Activated T-cell treated with anti-CD3 and anti-CD28 coated beads, Interleukin-2, amount 50 U/mL, for 4 hours (primary cell): ENCODE measurements around the gene UHRF2. TPM values are rescaled to one million over a fixed set of nuclear protein-coding genes. Genes with fewer than 3 reads are reported as not detected.

ENCODE experiments used
- ATAC-seq, 2 donors: fragments of 200-7000 bp; cut with Tn5 transposase; one replicate each; pipeline ENCODE4 v1.10.0; 2021
- DNase-seq: peaks from one replicate; pipeline ENCODE4 v3.0.0-alpha.2; 2020
- H3K27me3 Mint-ChIP-seq: one replicate; pipeline ENCODE4 v1.8.0; 2021; ENCODE audit warnings: low read depth, mixed read lengths
- H3K36me3 Mint-ChIP-seq: one replicate; pipeline ENCODE4 v1.8.0; 2022; ENCODE audit warnings: mixed read lengths; ENCODE audit not compliant: insufficient read depth
- H3K4me1 Mint-ChIP-seq: one replicate; pipeline ENCODE4 v1.8.0; 2021; ENCODE audit warnings: low read depth, mixed read lengths
- H3K4me3 Mint-ChIP-seq: one replicate; pipeline ENCODE4 v1.8.0; 2021; ENCODE audit warnings: mild to moderate bottlenecking, moderate library complexity, mixed read lengths
- H3K9me3 Mint-ChIP-seq: one replicate; pipeline ENCODE4 v1.8.0; 2021; ENCODE audit warnings: mixed read lengths
- total RNA-seq, 3 donors: library from RNA; stranded (reverse); gene quantifications; one replicate each; pipeline ENCODE4 v1.2.1, GENCODE V29; 2021

UHRF2 gene
- total RNA-seq, 3 donors from 2014 or later: 34.9 to 38.0 (median 35.6) TPM

GRCh38 chr9:6545017-6545691 lies 132.2 kb downstream of the UHRF2 start:
- no peaks in the 10 kb centered on the region for H3K36me3 Mint-ChIP-seq

GRCh38 chr9:6549106-6549800 lies 136.3 kb downstream of the UHRF2 start:
- H3K36me3 Mint-ChIP-seq: no peaks in the 10 kb centered on the region
- H3K9me3 Mint-ChIP-seq: no peaks in the 10 kb centered on the region
- H3K27me3 Mint-ChIP-seq: no peaks in the 10 kb centered on the region
- DNase-seq (no peak), ATAC-seq (no peak)
- no peak overlapping the region for H3K4me3 Mint-ChIP-seq
- no peaks in the 10 kb centered on the region for H3K4me1 Mint-ChIP-seq

More at GRCh38 chr9:6545017-6545691, 132.2 kb downstream of the UHRF2 start:
- Mint-ChIP-seq H3K27me3 (no peaks in the 10 kb centered on the region), H3K4me1 (no peaks in the 10 kb centered on the region), H3K4me3 (no peak overlapping the region), H3K9me3 (no peaks in the 10 kb centered on the region)
- DNase-seq: no peak
- ATAC-seq: no peak

- no peak overlapping the region for H3K4me3 Mint-ChIP-seq
- ATAC-seq: no peak
- H3K4me1 Mint-ChIP-seq: no peaks in the 10 kb centered on the region
- DNase-seq: no peak
- no peaks in the 10 kb centered on the region for H3K27me3 Mint-ChIP-seq
- no peaks in the 10 kb centered on the region for H3K9me3 Mint-ChIP-seq
- no peaks in the 10 kb centered on the region for H3K36me3 Mint-ChIP-seq
Measured at GRCh38 chr9:6551136-6551535, 138.1 kb downstream of the UHRF2 start.

- no peak for DNase-seq
- Mint-ChIP-seq H3K9me3 (no peaks in the 10 kb centered on the region), H3K4me3 (no peak overlapping the region), H3K4me1 (no peaks in the 10 kb centered on the region), H3K36me3 (no peaks in the 10 kb centered on the region), H3K27me3 (no peaks in the 10 kb centered on the region)
- ATAC-seq: no peak
Measured at GRCh38 chr9:6552033-6552432, 139.0 kb downstream of the UHRF2 start.

- Mint-ChIP-seq H3K4me1 (no peaks in the 10 kb centered on the region), H3K27me3 (no peaks in the 10 kb centered on the region), H3K36me3 (no peaks in the 10 kb centered on the region), H3K9me3 (no peaks in the 10 kb centered on the region), H3K4me3 (no peak overlapping the region)
- ATAC-seq: no peak
- no peak for DNase-seq
Measured at GRCh38 chr9:6552498-6553121, 139.6 kb downstream of the UHRF2 start.

GRCh38 chr9:6553866-6554265 lies 140.9 kb downstream of the UHRF2 start:
- Mint-ChIP-seq H3K36me3 (no peaks in the 10 kb centered on the region), H3K27me3 (no peaks in the 10 kb centered on the region), H3K4me1 (no peaks in the 10 kb centered on the region), H3K4me3 (no peak overlapping the region), H3K9me3 (no peaks in the 10 kb centered on the region)
- ATAC-seq (no peak), DNase-seq (no peak)

Other genes with a start within 250 kb of the UHRF2 start
- gene IL33, start 197.4 kb upstream of the UHRF2 start, total RNA-seq: not detected
- gene TPD52L3, start 84.8 kb upstream of the UHRF2 start, total RNA-seq: not detected
- 1 to 10 TPM in 2 of 3 donors, under 1 TPM in 1; 0.63 to 3.6 (median 3.5) TPM for gene GLDC, start 232.5 kb downstream of the UHRF2 start, total RNA-seq